Measurements from ENCODE around the gene PXT1. TPM values are rescaled to one million over a fixed set of nuclear protein-coding genes. Genes with fewer than 3 reads are reported as not detected.

PXT1 gene
- total and polyA plus RNA-seq, 9 of the 15 experiments (the other 6 are each of a cell fraction or from before 2014, with no cell fraction given) = 0.09 to 0.11 (median 0.10) TPM; not detected in 5

DNA sequence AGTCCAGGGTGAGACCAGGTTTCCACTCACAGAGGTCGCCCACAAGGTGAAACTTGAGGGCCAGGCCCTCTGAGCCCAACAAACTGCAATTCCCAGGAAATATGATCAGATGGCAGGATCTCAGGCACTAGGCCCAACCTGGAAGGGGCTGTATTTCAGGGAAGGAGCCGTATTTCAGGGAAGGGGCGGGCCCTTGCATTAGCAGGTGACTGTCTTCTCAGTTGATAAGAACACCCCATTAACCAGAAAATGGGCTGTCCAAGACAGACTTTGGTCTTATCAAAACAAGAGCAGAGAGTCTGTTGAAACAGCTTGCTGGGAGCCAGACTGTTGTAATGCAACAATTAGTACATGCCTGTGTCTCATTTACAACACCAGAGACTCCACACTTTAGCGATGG lies 95.0 kb downstream of the PXT1 start (continued):
- TF ChIP-seq, protein P1, sequence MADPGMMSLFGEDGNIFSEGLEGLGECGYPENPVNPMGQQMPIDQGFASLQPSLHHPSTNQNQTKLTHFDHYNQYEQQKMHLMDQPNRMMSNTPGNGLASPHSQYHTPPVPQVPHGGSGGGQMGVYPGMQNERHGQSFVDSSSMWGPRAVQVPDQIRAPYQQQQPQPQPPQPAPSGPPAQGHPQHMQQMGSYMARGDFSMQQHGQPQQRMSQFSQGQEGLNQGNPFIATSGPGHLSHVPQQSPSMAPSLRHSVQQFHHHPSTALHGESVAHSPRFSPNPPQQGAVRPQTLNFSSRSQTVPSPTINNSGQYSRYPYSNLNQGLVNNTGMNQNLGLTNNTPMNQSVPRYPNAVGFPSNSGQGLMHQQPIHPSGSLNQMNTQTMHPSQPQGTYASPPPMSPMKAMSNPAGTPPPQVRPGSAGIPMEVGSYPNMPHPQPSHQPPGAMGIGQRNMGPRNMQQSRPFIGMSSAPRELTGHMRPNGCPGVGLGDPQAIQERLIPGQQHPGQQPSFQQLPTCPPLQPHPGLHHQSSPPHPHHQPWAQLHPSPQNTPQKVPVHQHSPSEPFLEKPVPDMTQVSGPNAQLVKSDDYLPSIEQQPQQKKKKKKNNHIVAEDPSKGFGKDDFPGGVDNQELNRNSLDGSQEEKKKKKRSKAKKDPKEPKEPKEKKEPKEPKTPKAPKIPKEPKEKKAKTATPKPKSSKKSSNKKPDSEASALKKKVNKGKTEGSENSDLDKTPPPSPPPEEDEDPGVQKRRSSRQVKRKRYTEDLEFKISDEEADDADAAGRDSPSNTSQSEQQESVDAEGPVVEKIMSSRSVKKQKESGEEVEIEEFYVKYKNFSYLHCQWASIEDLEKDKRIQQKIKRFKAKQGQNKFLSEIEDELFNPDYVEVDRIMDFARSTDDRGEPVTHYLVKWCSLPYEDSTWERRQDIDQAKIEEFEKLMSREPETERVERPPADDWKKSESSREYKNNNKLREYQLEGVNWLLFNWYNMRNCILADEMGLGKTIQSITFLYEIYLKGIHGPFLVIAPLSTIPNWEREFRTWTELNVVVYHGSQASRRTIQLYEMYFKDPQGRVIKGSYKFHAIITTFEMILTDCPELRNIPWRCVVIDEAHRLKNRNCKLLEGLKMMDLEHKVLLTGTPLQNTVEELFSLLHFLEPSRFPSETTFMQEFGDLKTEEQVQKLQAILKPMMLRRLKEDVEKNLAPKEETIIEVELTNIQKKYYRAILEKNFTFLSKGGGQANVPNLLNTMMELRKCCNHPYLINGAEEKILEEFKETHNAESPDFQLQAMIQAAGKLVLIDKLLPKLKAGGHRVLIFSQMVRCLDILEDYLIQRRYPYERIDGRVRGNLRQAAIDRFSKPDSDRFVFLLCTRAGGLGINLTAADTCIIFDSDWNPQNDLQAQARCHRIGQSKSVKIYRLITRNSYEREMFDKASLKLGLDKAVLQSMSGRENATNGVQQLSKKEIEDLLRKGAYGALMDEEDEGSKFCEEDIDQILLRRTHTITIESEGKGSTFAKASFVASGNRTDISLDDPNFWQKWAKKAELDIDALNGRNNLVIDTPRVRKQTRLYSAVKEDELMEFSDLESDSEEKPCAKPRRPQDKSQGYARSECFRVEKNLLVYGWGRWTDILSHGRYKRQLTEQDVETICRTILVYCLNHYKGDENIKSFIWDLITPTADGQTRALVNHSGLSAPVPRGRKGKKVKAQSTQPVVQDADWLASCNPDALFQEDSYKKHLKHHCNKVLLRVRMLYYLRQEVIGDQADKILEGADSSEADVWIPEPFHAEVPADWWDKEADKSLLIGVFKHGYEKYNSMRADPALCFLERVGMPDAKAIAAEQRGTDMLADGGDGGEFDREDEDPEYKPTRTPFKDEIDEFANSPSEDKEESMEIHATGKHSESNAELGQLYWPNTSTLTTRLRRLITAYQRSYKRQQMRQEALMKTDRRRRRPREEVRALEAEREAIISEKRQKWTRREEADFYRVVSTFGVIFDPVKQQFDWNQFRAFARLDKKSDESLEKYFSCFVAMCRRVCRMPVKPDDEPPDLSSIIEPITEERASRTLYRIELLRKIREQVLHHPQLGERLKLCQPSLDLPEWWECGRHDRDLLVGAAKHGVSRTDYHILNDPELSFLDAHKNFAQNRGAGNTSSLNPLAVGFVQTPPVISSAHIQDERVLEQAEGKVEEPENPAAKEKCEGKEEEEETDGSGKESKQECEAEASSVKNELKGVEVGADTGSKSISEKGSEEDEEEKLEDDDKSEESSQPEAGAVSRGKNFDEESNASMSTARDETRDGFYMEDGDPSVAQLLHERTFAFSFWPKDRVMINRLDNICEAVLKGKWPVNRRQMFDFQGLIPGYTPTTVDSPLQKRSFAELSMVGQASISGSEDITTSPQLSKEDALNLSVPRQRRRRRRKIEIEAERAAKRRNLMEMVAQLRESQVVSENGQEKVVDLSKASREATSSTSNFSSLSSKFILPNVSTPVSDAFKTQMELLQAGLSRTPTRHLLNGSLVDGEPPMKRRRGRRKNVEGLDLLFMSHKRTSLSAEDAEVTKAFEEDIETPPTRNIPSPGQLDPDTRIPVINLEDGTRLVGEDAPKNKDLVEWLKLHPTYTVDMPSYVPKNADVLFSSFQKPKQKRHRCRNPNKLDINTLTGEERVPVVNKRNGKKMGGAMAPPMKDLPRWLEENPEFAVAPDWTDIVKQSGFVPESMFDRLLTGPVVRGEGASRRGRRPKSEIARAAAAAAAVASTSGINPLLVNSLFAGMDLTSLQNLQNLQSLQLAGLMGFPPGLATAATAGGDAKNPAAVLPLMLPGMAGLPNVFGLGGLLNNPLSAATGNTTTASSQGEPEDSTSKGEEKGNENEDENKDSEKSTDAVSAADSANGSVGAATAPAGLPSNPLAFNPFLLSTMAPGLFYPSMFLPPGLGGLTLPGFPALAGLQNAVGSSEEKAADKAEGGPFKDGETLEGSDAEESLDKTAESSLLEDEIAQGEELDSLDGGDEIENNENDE (IDR thresholded peaks at IDR 0.05; ENCODE audit: low read depth, low read length) = no peak
- TF ChIP-seq, protein P2, sequence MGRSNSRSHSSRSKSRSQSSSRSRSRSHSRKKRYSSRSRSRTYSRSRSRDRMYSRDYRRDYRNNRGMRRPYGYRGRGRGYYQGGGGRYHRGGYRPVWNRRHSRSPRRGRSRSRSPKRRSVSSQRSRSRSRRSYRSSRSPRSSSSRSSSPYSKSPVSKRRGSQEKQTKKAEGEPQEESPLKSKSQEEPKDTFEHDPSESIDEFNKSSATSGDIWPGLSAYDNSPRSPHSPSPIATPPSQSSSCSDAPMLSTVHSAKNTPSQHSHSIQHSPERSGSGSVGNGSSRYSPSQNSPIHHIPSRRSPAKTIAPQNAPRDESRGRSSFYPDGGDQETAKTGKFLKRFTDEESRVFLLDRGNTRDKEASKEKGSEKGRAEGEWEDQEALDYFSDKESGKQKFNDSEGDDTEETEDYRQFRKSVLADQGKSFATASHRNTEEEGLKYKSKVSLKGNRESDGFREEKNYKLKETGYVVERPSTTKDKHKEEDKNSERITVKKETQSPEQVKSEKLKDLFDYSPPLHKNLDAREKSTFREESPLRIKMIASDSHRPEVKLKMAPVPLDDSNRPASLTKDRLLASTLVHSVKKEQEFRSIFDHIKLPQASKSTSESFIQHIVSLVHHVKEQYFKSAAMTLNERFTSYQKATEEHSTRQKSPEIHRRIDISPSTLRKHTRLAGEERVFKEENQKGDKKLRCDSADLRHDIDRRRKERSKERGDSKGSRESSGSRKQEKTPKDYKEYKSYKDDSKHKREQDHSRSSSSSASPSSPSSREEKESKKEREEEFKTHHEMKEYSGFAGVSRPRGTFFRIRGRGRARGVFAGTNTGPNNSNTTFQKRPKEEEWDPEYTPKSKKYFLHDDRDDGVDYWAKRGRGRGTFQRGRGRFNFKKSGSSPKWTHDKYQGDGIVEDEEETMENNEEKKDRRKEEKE (IDR thresholded peaks at IDR 0.05; ENCODE audit: borderline replicate concordance in 1 of 2, control insufficient read depth in 1 of 2, low read depth in 2 of 2, low read length in 1 of 2) = no peak
- TF ChIP-seq ZNF561 (CRISPR knock-in tag; conservative IDR thresholded peaks at IDR 0.05) (0 out of 2 replicates have a peak, but pooled peaks have one; percentile 11), CBFA2T2 (conservative IDR thresholded peaks at IDR 0.05) (peak; percentile 86), ZC3H11A (IDR thresholded peaks at IDR 0.05; ENCODE audit: low read depth, low read length) (no peak), HNRNPUL1 (IDR thresholded peaks at IDR 0.05; ENCODE audit: low read length) (no peak), HLTF (IDR thresholded peaks at IDR 0.05) (no peak), FIP1L1 (IDR thresholded peaks at IDR 0.05; ENCODE audit: low read depth, low read length, poor library complexity, severe bottlenecking) (no peak), RUNX1 (IDR thresholded peaks at IDR 0.05; ENCODE audit: low read depth) (no peak), CREM (IDR thresholded peaks at IDR 0.05; ENCODE audit: low read depth) (no peak), RBM15 (IDR thresholded peaks at IDR 0.05; ENCODE audit: insufficient read depth, low read length) (no peak)
- TF ChIP-seq, protein P3, sequence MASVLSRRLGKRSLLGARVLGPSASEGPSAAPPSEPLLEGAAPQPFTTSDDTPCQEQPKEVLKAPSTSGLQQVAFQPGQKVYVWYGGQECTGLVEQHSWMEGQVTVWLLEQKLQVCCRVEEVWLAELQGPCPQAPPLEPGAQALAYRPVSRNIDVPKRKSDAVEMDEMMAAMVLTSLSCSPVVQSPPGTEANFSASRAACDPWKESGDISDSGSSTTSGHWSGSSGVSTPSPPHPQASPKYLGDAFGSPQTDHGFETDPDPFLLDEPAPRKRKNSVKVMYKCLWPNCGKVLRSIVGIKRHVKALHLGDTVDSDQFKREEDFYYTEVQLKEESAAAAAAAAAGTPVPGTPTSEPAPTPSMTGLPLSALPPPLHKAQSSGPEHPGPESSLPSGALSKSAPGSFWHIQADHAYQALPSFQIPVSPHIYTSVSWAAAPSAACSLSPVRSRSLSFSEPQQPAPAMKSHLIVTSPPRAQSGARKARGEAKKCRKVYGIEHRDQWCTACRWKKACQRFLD (CRISPR knock-in tag; IDR thresholded peaks at IDR 0.05) = no peak
